Upper lobe of right lung (tissue), 1 donor: Measurements from ENCODE around the gene PCSK9. TPM values are rescaled to one million over a fixed set of nuclear protein-coding genes. Genes with fewer than 3 reads are reported as not detected.

Experiments
- ATAC-seq: fragments of 200-7000 bp; cut with Tn5 transposase; one replicate; pipeline ENCODE4 v1.9.1; 2020; ENCODE audit warnings: mild to moderate bottlenecking, moderate library complexity
- DNase-seq: peaks from one replicate; pipeline ENCODE4 v3.0.0-alpha.2; 2020
- H3K27ac ChIP-seq: fragments of 200-600 bp; one replicate; pipeline ENCODE4 v1.8.0; 2022
- H3K27me3 ChIP-seq: fragments of 200-600 bp; one replicate; pipeline ENCODE4 v1.8.0; 2022; ENCODE audit warnings: mild to moderate bottlenecking
- H3K36me3 ChIP-seq: fragments of 200-600 bp; one replicate; pipeline ENCODE4 v1.8.0; 2022
- H3K4me1 ChIP-seq: fragments of 200-600 bp; one replicate; pipeline ENCODE4 v1.8.0; 2022
- H3K4me3 ChIP-seq: fragments of 200-600 bp; one replicate; pipeline ENCODE4 v1.8.0; 2022; ENCODE audit warnings: mild to moderate bottlenecking
- H3K9me3 ChIP-seq: fragments of 200-600 bp; one replicate; pipeline ENCODE4 v1.8.0; 2022
- CTCF ChIP-seq: fragments of 200-600 bp; IDR thresholded peaks from one replicate; pipeline ENCODE4 v1.8.0; 2022; ENCODE audit warnings: antibody characterized with exemption
- intact Hi-C: fragments of 100-400 bp; cut with DNase I; formaldehyde crosslinking; loops from one replicate; pipeline ENCODE4 v1.11.0; 2022
- total RNA-seq: library from RNA; stranded (reverse); fragmentation: NEBNext Ultra II Directional; extraction: Animal tissue kit (Norgen Biotek cat#: 25700); gene quantifications from one replicate; pipeline ENCODE4 v1.2.1, GENCODE V29; 2021
- donor health status: DM: no; HTN: yes; CAD: no; lungs with severe emphysema.

Gene PCSK9
- total RNA-seq, 1 donor from 2014 or later: 23.5 TPM

GRCh38 chr1:55059302-55060132, 20.2 kb downstream of the PCSK9 start:
- DNase-seq (no peak), ATAC-seq (no peak)
- Histone ChIP-seq H3K4me3 (no peak overlapping the region), H3K4me1 (peaks cover 5% of the 10 kb centered on the region), H3K9me3 (no peaks in the 10 kb centered on the region), H3K36me3 (no peaks in the 10 kb centered on the region), H3K27me3 (no peaks in the 10 kb centered on the region), H3K27ac (no peak overlapping the region)
- intact Hi-C loops: no loop called here
- no peak for TF ChIP-seq CTCF

GRCh38 chr1:55060133-55060999, 21.0 kb downstream of the PCSK9 start:
- H3K4me3 ChIP-seq: no peak overlapping the region
- H3K9me3 ChIP-seq: no peaks in the 10 kb centered on the region
- intact Hi-C loops: no loop called here
- H3K27ac ChIP-seq: no peak overlapping the region
- no peak for ATAC-seq
- no peak for DNase-seq
- no peak for TF ChIP-seq CTCF
- no peaks in the 10 kb centered on the region for H3K27me3 ChIP-seq
- peaks cover 13% of the 10 kb centered on the region for H3K4me1 ChIP-seq
- no peaks in the 10 kb centered on the region for H3K36me3 ChIP-seq

DNA sequence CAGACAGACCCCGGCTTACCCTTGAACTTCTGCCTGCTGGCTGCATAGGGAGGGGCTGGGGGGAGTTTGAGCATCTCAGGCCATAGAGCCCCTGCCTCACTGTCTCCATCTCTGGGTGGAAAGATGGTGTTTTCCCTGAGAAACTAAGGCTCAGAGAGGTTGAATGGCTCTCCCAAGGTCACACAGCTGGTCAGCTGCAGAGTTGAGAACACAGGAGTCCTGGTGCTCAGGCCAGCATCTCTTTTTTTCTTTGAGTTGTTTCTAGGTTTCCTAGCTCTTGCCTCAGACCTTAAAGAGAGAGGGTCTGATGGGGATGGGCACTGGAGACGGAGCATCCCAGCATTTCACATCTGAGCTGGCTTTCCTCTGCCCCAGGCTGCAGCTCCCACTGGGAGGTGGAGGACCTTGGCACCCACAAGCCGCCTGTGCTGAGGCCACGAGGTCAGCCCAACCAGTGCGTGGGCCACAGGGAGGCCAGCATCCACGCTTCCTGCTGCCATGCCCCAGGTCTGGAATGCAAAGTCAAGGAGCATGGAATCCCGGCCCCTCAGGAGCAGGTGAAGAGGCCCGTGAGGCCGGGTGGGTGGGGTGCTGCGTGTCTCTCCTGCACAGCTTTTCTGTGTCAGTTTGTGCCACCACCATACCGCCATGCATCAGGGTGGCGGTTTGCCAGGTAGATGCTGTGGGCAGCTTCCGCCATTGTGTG, 21.8 kb downstream of the PCSK9 start:
- intact Hi-C loops: no loop called here
- DNase-seq: peak; percentile 65

DNA sequence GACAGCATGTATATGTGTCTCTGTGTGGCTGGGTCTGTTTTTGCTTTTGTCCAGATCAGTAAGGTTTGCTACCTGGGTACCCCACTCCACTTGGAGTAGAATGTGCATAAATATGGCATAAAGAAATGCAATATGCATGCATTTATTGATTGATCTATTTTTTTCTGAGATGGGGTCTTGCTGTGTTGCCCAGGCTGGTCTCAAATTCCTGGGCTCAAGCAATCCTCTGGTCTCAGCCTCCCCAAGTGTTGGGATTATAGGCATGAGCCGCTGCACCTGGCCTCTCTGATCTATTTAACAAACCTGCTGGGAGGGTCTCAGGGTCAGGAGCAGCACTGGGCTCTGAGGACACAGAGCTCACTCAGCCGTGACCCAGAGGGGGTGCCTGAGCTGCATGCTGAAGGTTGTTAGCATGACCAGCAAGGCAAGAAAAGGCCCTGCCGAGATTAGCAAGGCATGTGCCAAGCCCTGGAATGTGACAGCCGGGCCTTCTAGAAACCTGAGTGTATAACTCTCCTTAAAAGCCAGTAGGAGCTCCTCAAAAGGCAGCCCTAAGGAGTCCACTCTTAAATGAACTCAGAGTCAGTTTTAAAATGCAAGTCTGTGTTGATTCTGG, 22.5 kb downstream of the PCSK9 start:
- H3K27ac ChIP-seq: no peak overlapping the region
- peak; percentile 65 for DNase-seq
- intact Hi-C loops: no loop called here
- H3K9me3 ChIP-seq: no peaks in the 10 kb centered on the region
- H3K4me1 ChIP-seq: peaks cover 13% of the 10 kb centered on the region
- H3K36me3 ChIP-seq: peaks cover 3% of the 10 kb centered on the region
- TF ChIP-seq CTCF: no peak
- no peaks in the 10 kb centered on the region for H3K27me3 ChIP-seq
- no peak overlapping the region for H3K4me3 ChIP-seq
- ATAC-seq: peak; percentile 51

More for the DNA sequence above, 21.8 kb downstream of the PCSK9 start:
- no peaks in the 10 kb centered on the region for H3K27me3 ChIP-seq
- H3K36me3 ChIP-seq: no peaks in the 10 kb centered on the region
- no peaks in the 10 kb centered on the region for H3K9me3 ChIP-seq
- H3K27ac ChIP-seq: no peak overlapping the region
- H3K4me3 ChIP-seq: no peak overlapping the region
- H3K4me1 ChIP-seq: peaks cover 13% of the 10 kb centered on the region
- TF ChIP-seq CTCF: no peak
- peak; percentile 10 for ATAC-seq
